ENCODE measurements around the gene MLYCD. TPM values are rescaled to one million over a fixed set of nuclear protein-coding genes. Genes with fewer than 3 reads are reported as not detected.

Gene MLYCD
- polyA plus RNA-seq, 1 experiment = 2.6 TPM

DNA sequence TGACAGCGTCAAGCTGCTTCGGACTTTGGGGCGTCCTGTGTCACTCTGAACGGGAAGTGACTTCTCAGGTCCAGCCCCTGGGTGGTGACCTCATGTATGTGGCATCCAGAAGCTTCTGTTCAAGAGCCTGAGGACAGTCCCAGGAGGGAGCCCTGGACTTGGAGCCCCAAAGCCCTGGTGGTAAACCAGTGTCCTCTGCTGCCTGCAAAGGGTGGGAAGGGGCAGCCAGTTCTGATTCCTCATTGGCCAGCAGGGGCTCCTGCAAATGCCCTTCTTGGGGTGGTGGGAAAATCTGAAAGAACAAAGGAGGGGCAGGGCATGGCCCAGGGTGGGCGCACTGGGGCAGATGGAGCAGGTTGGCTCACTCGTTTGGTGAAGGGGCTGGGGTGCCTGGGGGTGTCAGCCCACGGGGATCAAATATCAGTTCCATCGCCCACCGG lies 55.7 kb downstream of the MLYCD start:
- H3K4me3 ChIP-seq (ENCODE audit: low read depth, low read length) = no peak overlapping the region
- H3K27me3 ChIP-seq (ENCODE audit: control insufficient read depth, insufficient read depth, low read length) = no peaks in the 10 kb centered on the region
- TF ChIP-seq, protein P1, sequence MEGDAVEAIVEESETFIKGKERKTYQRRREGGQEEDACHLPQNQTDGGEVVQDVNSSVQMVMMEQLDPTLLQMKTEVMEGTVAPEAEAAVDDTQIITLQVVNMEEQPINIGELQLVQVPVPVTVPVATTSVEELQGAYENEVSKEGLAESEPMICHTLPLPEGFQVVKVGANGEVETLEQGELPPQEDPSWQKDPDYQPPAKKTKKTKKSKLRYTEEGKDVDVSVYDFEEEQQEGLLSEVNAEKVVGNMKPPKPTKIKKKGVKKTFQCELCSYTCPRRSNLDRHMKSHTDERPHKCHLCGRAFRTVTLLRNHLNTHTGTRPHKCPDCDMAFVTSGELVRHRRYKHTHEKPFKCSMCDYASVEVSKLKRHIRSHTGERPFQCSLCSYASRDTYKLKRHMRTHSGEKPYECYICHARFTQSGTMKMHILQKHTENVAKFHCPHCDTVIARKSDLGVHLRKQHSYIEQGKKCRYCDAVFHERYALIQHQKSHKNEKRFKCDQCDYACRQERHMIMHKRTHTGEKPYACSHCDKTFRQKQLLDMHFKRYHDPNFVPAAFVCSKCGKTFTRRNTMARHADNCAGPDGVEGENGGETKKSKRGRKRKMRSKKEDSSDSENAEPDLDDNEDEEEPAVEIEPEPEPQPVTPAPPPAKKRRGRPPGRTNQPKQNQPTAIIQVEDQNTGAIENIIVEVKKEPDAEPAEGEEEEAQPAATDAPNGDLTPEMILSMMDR (IDR thresholded peaks at IDR 0.05; ENCODE audit: insufficient read depth, low read depth, low read length) = no peak
- ChIA-PET CTCF (interaction anchor here (0.6 to 7.4 kb wide), 6 partner anchors 10 to 110 kb away, joined by 3 to 161 read pairs (median 6); no protein-coding TSS in a partner anchor), POLR2A (no interaction called here)
- DNase-seq (ENCODE audit: low read depth) = no peak
- H3K36me3 ChIP-seq (ENCODE audit: control insufficient read depth, insufficient read depth, low read length) = peaks cover 7% of the 10 kb centered on the region

DNA sequence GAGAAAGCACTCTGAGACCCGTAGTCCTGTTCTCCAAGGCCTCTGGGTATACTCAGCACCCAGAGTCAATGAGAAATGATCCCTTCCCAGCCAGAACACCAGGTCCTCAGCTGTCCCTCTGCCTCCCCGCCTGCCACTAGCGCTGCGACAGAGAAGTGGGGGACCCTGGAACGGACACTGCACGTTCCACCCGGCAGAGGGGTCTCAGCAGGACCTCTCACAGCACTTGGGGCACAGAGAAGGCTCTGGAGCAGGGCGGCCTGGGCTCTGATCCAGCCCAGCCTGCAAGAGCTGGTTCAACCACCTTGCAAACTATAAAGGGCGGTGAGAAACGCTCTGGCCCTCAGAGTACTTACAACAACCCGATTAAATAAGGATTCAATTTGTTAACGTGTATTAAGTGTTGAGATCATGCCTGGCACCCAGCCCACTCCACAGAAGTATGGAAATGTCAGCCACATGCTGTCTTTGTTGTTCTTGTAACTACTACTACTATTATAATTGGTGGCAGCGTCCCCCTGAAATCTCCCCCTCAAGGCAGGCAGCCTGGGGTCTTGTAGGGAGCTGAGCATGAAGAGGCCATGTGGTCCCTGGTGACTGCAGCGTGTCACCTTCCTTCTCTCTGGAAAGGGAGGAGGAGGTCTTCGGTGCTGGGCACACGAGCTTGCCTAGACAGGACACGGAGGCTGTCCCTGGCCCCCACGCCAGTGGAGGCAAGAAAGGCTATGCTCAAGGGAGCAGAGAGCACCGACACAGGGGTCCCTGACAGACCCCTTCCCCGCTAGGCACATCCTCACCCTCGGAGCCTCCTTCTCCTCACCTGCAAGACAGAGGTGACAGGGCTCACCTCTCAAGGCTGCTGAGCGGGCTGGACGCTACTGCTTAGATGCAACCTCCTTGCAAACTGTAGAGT lies 56.6 kb downstream of the MLYCD start:
- Histone ChIP-seq H3K36me3 (ENCODE audit: control insufficient read depth, insufficient read depth, low read length) (peaks cover 8% of the 10 kb centered on the region), H3K27me3 (ENCODE audit: control insufficient read depth, insufficient read depth, low read length) (no peaks in the 10 kb centered on the region), H3K4me3 (ENCODE audit: low read depth, low read length) (no peak overlapping the region)
- TF ChIP-seq, protein P1 (IDR thresholded peaks at IDR 0.05; ENCODE audit: insufficient read depth, low read depth, low read length) = no peak
- POLR2A ChIA-PET = no interaction called here
- DNase-seq (ENCODE audit: low read depth) = no peak
- CTCF ChIA-PET = interaction anchor here (0.7 to 7.4 kb wide), 8 partner anchors 14 to 532 kb away, joined by 3 to 161 read pairs (median 4); partner anchors contain the start of gene SLC38A8

DNA sequence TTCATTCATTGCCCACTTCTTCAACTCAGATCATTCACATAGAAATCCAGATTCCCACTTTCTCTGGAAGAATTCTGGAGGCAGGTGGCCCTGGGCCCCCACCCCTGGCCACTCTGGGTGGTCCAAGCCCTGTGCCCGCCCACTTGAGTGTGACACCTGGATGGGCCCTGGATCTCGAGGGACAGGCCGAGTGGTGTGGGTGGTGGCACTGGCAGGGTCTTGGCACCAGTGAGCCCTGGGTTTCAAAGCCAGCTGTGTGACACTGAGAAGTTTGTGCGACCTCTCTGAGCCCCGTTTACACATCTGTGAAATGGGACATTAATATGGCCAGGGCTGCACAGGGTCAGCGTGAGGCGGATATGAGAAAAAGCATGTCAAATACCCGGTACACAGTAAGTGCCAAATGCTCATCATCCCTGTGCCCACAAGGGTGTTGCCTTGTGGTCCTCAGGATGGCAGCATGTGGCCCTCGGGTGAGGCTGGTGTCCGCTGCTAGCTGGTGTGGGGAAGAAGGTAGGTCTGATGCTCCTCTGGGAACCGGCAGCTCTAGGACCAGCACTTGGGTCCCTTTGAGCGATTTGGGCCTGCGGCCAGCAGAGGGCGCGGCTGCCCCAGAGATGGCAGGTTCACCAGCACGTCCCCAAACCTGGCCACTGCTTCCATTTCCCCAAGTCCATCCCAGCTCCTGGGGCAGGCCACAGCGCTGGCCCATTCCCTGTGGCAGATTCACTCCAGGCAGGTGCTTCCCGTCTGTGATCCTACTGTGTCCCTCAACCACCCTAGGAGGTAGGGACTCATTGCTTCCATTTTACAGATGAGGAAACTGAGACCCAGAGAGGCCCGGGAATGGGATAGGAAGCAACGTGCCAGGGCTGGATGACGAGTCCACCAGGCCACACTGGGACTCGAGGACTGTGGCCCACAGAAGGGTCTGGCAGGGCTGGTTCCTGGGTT lies 57.7 kb downstream of the MLYCD start:
- Histone ChIP-seq H3K36me3 (ENCODE audit: control insufficient read depth, insufficient read depth, low read length) (peaks cover 13% of the 10 kb centered on the region), H3K4me3 (ENCODE audit: low read depth, low read length) (no peak overlapping the region), H3K27me3 (ENCODE audit: control insufficient read depth, insufficient read depth, low read length) (no peaks in the 10 kb centered on the region)
- DNase-seq (ENCODE audit: low read depth) = no peak
- POLR2A ChIA-PET = no interaction called here
- TF ChIP-seq, protein P1 (IDR thresholded peaks at IDR 0.05; ENCODE audit: insufficient read depth, low read depth, low read length) = peak; percentile 92
- CTCF ChIA-PET = interaction anchor here (0.5 to 7.4 kb wide), 21 partner anchors 8 to 531 kb away, joined by 3 to 161 read pairs (median 3); partner anchors contain the start of genes SLC38A8 and TAF1C

DNA sequence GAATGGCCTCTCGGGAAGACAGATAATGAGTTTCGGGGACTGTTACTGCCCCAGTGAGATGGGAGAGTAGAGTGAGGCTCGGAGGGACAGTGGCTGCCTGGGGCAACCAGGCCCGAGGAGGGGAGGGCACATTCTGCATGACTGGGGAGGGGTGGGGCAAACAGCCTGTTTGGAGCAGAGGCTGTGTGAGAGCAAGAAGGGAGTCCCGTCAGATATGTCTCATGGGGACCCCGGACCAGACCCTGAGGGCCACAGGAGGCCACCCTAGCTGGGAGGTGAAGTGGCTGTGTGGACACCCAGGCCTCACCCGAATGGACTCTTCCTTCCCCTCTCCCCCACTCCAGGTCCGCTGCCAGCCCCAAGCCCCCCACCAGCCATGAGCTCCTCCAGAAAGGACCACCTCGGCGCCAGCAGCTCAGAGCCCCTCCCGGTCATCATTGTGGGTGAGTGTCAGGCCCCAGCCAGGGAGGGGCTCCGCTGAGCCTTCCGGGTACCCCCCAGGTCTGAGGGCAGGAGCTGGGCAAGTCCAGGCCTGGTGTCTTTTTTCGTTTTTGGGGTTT lies 58.5 kb downstream of the MLYCD start:
- H3K36me3 ChIP-seq (ENCODE audit: control insufficient read depth, insufficient read depth, low read length) = peaks cover 13% of the 10 kb centered on the region
- POLR2A ChIA-PET = no interaction called here
- no peak overlapping the region for H3K4me3 ChIP-seq (ENCODE audit: low read depth, low read length)
- DNase-seq (ENCODE audit: low read depth) = no peak
- CTCF ChIA-PET = interaction anchor here (0.6 to 7.4 kb wide), 19 partner anchors 7 to 704 kb away, joined by 3 to 161 read pairs (median 3); partner anchors contain the start of genes SLC38A8 and TAF1C
- H3K27me3 ChIP-seq (ENCODE audit: control insufficient read depth, insufficient read depth, low read length) = no peaks in the 10 kb centered on the region
- TF ChIP-seq, protein P1 (IDR thresholded peaks at IDR 0.05; ENCODE audit: insufficient read depth, low read depth, low read length) = no peak

Data from BJ (cell line).